ENCODE results near the gene NRG2. TPM values are rescaled to one million over a fixed set of nuclear protein-coding genes. Genes with fewer than 3 reads are reported as not detected.

Gene NRG2
- total RNA-seq, 4 donors from 2014 or later: 2.5 to 21.2 (median 4.5) TPM; not detected in 1

- intact Hi-C loops (cut with DNase I; ENCODE audit: low total_unique reads): loop anchor here (10.0 kb wide), 1 partner anchor 166 kb away; the partner anchor contains the start of gene PSD2
- no peaks in the 10 kb centered on the region for H3K27me3 ChIP-seq
- no peak overlapping the region for H3K27ac ChIP-seq
- H3K4me3 ChIP-seq: no peak overlapping the region
- H3K4me1 ChIP-seq: no peaks in the 10 kb centered on the region
- no peak for DNase-seq
- no peaks in the 10 kb centered on the region for H3K36me3 ChIP-seq
- TF ChIP-seq CTCF (IDR thresholded peaks at IDR 0.05): no peak
- no peak for TF ChIP-seq POLR2A (IDR thresholded peaks at IDR 0.05)
- H3K9me3 ChIP-seq: no peaks in the 10 kb centered on the region
Measured at GRCh38 chr5:139960723-139961383, 82.2 kb downstream of the NRG2 start.

- Histone ChIP-seq H3K4me3 (no peak overlapping the region), H3K36me3 (no peaks in the 10 kb centered on the region), H3K4me1 (no peaks in the 10 kb centered on the region), H3K27ac (no peak overlapping the region), H3K9me3 (no peaks in the 10 kb centered on the region), H3K27me3 (no peaks in the 10 kb centered on the region)
- TF ChIP-seq POLR2A (IDR thresholded peaks at IDR 0.05) (no peak), CTCF (IDR thresholded peaks at IDR 0.05) (no peak)
- no peak for DNase-seq
- intact Hi-C loops (cut with DNase I; ENCODE audit: low total_unique reads): no loop called here
Measured at GRCh38 chr5:139958432-139959148, 84.5 kb downstream of the NRG2 start.

- no peak for DNase-seq
- Histone ChIP-seq H3K4me3 (no peak overlapping the region), H3K9me3 (no peaks in the 10 kb centered on the region), H3K27me3 (no peaks in the 10 kb centered on the region), H3K27ac (no peak overlapping the region), H3K36me3 (no peaks in the 10 kb centered on the region), H3K4me1 (no peaks in the 10 kb centered on the region)
- TF ChIP-seq POLR2A (IDR thresholded peaks at IDR 0.05): no peak
- TF ChIP-seq CTCF (IDR thresholded peaks at IDR 0.05): no peak
- intact Hi-C loops (cut with DNase I; ENCODE audit: low total_unique reads): no loop called here
Measured at GRCh38 chr5:139956342-139956741, 86.8 kb downstream of the NRG2 start.

GRCh38 chr5:139955616-139956273 lies 87.4 kb downstream of the NRG2 start:
- no peak overlapping the region for H3K27ac ChIP-seq
- H3K4me1 ChIP-seq: no peaks in the 10 kb centered on the region
- TF ChIP-seq POLR2A (IDR thresholded peaks at IDR 0.05) (no peak), CTCF (IDR thresholded peaks at IDR 0.05) (no peak)
- DNase-seq: no peak
- H3K4me3 ChIP-seq: no peak overlapping the region
- no peaks in the 10 kb centered on the region for H3K9me3 ChIP-seq
- no peaks in the 10 kb centered on the region for H3K27me3 ChIP-seq
- H3K36me3 ChIP-seq: no peaks in the 10 kb centered on the region
- intact Hi-C loops (cut with DNase I; ENCODE audit: low total_unique reads): no loop called here

All from uterus (tissue), 4 donors.